Endothelial cell of hepatic sinusoid (primary cell): ENCODE results near the gene POU2AF3.
"Not testable (repeated sequence)": the region's sequence is repeated elsewhere in the genome, so short reads cannot be mapped to it uniquely, and the experiment has no call there.

ENCODE experiments used
- in situ Hi-C: cut with HindIII; loops from 2 replicates; pipeline ENCODE4 v1.10.0; 2017; ENCODE audit warnings: low sequenced_read_pairs

Gene POU2AF3

GRCh38 chr11:111298413-111299100 lies at the start of gene POU2AF3:
Gene POU2AF3, plus strand, starts transcription at chr11:111298546. Its CDS starts 36 bp downstream, at chr11:111298582.
- in situ Hi-C loops: no loop called here

- in situ Hi-C loops: no loop called here
Measured at GRCh38 chr11:111250936-111251335, 47.4 kb upstream of the POU2AF3 start.

GRCh38 chr11:111253131-111253530 lies 45.2 kb upstream of the POU2AF3 start:
- in situ Hi-C loops: no loop called here

- in situ Hi-C loops: no loop called here
Measured at GRCh38 chr11:111253630-111254029, 44.7 kb upstream of the POU2AF3 start.

- in situ Hi-C loops: no loop called here
Measured at GRCh38 chr11:111258046-111258445, 40.3 kb upstream of the POU2AF3 start.

GRCh38 chr11:111259896-111260295 lies 38.5 kb upstream of the POU2AF3 start:
- in situ Hi-C loops: no loop called here

- in situ Hi-C loops: no loop called here
Measured at GRCh38 chr11:111260811-111261210, 37.5 kb upstream of the POU2AF3 start.

- in situ Hi-C loops: no loop called here
Measured at GRCh38 chr11:111264646-111265045, 33.7 kb upstream of the POU2AF3 start.

GRCh38 chr11:111265421-111265820 lies 32.9 kb upstream of the POU2AF3 start:
- in situ Hi-C loops: no loop called here

GRCh38 chr11:111268303-111268702 lies 30.0 kb upstream of the POU2AF3 start:
- in situ Hi-C loops: not testable (repeated sequence)

- in situ Hi-C loops: no loop called here
Measured at GRCh38 chr11:111269146-111269868, 29.0 kb upstream of the POU2AF3 start.

GRCh38 chr11:111272420-111272819 lies 25.9 kb upstream of the POU2AF3 start:
- in situ Hi-C loops: no loop called here

- in situ Hi-C loops: no loop called here
Measured at GRCh38 chr11:111282562-111283075, 15.7 kb upstream of the POU2AF3 start.

GRCh38 chr11:111283945-111284481 lies 14.3 kb upstream of the POU2AF3 start:
- in situ Hi-C loops: no loop called here

GRCh38 chr11:111285189-111286091 lies 12.9 kb upstream of the POU2AF3 start:
- in situ Hi-C loops: no loop called here

- in situ Hi-C loops: no loop called here
Measured at GRCh38 chr11:111291764-111292163, 6.6 kb upstream of the POU2AF3 start.

GRCh38 chr11:111292408-111292807 lies 5.9 kb upstream of the POU2AF3 start:
- in situ Hi-C loops: not testable (repeated sequence)

- in situ Hi-C loops: no loop called here
Measured at GRCh38 chr11:111296196-111296595, 2.1 kb upstream of the POU2AF3 start.

- in situ Hi-C loops: no loop called here
Measured at GRCh38 chr11:111297696-111298095, 650 bp upstream of the POU2AF3 start.

- in situ Hi-C loops: no loop called here
Measured at GRCh38 chr11:111299101-111300026, 1.0 kb downstream of the POU2AF3 start.
